GM12874 (cell line): ENCODE data around the gene LNX1.

Experiments used
- CTCF ChIP-seq: IDR thresholded peaks from 2 replicates; pipeline ENCODE4 v1.5.1; 2011; ENCODE audit warnings: low read depth, mild to moderate bottlenecking, control low read depth, low read length, moderate library complexity; ENCODE audit not compliant: insufficient read depth

Gene LNX1

GRCh38 chr4:53591372-53591892, at the start of gene LNX1:
TSS of gene LNX1 (minus strand) at chr4:53591486. CDS start at chr4:53574002, 17,484 bp downstream.
- no peak for TF ChIP-seq CTCF

DNA sequence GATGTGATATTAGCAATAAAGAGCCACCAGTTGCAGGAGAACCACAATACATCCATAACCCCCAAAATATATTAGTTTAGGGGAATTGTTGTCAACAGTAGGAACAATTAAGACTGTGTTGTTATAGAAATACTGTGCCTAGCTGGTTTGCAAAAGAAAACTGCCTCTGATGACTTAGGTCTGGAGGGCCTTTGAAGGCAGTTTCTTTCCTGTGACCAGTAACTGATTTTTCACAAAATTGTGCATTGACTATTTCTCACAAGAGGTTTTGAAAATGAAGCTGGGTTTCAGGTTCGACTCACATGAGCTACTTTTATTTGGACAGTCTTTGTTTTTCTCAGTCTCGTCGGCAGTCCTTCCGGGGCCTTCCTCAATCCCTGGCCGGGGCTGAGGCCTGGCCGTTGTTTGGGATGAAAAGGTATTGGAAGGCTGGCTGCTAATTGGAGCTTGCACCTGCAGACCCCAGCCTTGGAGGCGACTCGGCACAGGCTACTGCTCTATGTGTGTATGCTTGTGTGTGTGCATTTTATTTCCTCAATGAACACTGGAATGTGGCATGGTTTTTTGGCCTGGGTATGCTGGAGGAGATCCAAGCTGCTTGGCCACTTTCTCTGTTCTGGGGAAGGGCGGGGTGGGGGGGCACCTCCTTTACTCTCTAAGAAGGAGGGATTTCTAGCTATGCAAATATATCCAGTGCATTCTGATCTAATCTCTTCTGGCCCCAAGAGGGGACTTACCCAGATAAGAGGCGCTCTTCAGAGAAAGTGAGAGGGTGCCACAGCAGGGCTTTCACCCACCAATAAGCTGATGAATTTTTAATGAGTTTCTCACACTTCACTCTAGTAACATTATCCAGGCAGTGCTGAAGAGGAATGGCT, 49.5 kb upstream of the LNX1 start:
- no peak for TF ChIP-seq CTCF

GRCh38 chr4:53638919-53639318, 47.6 kb upstream of the LNX1 start:
- TF ChIP-seq CTCF: no peak

DNA sequence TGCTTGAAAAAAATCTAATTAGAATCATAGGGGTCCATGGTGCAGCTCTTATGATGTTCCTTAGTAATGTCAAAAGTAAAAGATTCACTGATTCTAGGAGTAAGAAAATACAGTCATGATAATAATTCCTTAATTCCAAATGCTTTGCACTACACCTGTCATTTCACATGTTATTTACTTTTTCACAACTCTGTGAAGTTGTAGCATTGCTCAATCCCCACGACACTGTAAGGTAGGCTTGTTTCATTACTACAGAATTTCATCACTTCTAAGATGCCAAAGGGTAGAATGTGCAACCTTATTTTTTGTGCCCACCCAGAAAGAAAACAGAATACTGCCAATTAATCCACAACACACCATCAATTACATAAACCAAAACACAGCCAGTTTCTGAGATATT, 46.1 kb upstream of the LNX1 start:
- TF ChIP-seq CTCF: no peak

- no peak for TF ChIP-seq CTCF
These were observed 44.6 kb upstream of the LNX1 start for GRCh38 chr4:53635697-53636483.

DNA sequence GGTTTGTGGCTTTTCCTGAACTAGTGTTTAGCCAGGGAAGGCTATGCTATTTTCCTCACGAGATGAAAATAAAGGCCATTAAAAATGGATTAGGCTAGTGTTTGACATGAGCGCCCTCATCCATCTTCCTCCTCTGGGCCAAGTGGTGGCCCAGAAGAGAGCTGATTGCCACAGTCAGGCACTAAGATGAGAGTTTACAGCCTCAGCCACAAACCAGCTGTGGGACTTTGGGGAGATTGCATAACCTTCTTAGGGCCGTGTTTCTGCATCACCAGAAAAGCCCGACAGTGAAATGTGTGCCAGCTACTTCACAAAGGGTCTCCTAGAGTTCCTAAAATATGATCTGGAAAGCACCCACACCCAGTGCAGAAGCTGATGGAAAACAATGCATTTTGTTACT, 42.3 kb upstream of the LNX1 start:
- TF ChIP-seq CTCF: no peak

- TF ChIP-seq CTCF: no peak
These were observed 38.0 kb upstream of the LNX1 start for GRCh38 chr4:53629296-53629695.
